Loucy (cell line): Measurements from ENCODE around the gene FGF12.

ENCODE experiments used
- H2AFZ ChIP-seq: fragments of 200-600 bp; sonication (generic); 2 replicates; pipeline ENCODE4 v1.6.0; 2016; ENCODE audit warnings: antibody characterized with exemption, mild to moderate bottlenecking, low read length, moderate library complexity
- H3F3A ChIP-seq: fragments of 200-600 bp; 2 replicates; pipeline ENCODE4 v1.6.0; 2016; ENCODE audit warnings: antibody characterized with exemption, low read depth, mild to moderate bottlenecking
- H3K27me3 ChIP-seq: fragments of 200-600 bp; sonication (generic); 2 replicates; pipeline ENCODE4 v1.6.1; 2014; ENCODE audit warnings: low read length, mild to moderate bottlenecking; ENCODE audit not compliant: insufficient read depth, poor library complexity, severe bottlenecking
- H3K36me3 ChIP-seq: fragments of 200-600 bp; sonication (generic); 2 replicates; pipeline ENCODE4 v1.6.1; 2016; ENCODE audit warnings: low read length; ENCODE audit not compliant: insufficient read depth
- H3K4me1 ChIP-seq: fragments of 200-600 bp; sonication (generic); 2 replicates; pipeline ENCODE4 v1.5.1; 2014; ENCODE audit warnings: low read length, mild to moderate bottlenecking; ENCODE audit not compliant: insufficient read depth, poor library complexity, severe bottlenecking
- H3K4me2 ChIP-seq: fragments of 200-600 bp; sonication (generic); 2 replicates; pipeline ENCODE4 v1.6.0; 2014; ENCODE audit warnings: antibody characterized with exemption, low read length, low read depth, mild to moderate bottlenecking; ENCODE audit not compliant: poor library complexity, severe bottlenecking
- H3K4me3 ChIP-seq: fragments of 200-600 bp; sonication (generic); 2 replicates; pipeline ENCODE4 v1.5.1; 2014; ENCODE audit warnings: low read length, mild to moderate bottlenecking, mixed read lengths; ENCODE audit not compliant: poor library complexity, severe bottlenecking
- H3K79me2 ChIP-seq: fragments of 200-600 bp; sonication (generic); 2 replicates; pipeline ENCODE4 v1.6.1; 2014; ENCODE audit warnings: low read length; ENCODE audit not compliant: insufficient read depth
- H3K9ac ChIP-seq: fragments of 200-600 bp; sonication (generic); 2 replicates; pipeline ENCODE4 v1.6.0; 2014; ENCODE audit warnings: mild to moderate bottlenecking, low read depth, low read length, moderate library complexity; ENCODE audit not compliant: poor library complexity, severe bottlenecking
- H3K9me2 ChIP-seq: fragments of 200-600 bp; sonication (generic); replicated peaks from 2 replicates; pipeline ENCODE4 v1.6.1; 2016; ENCODE audit warnings: low read depth, low read length, mixed read lengths
- H3K9me3 ChIP-seq: fragments of 200-600 bp; sonication (generic); 2 replicates; pipeline ENCODE4 v1.6.1; 2014; ENCODE audit warnings: mild to moderate bottlenecking, antibody characterized with exemption, low read length, low read depth; ENCODE audit not compliant: insufficient read depth
- H4K20me1 ChIP-seq: fragments of 200-600 bp; sonication (generic); 2 replicates; pipeline ENCODE4 v1.6.0; 2014; ENCODE audit warnings: antibody characterized with exemption, low read length, mild to moderate bottlenecking; ENCODE audit not compliant: insufficient read depth, poor library complexity, severe bottlenecking
- CTCF ChIP-seq: fragments of 200-600 bp; sonication (generic); conservative IDR thresholded peaks from 2 replicates; pipeline ENCODE4 v1.5.1; 2014; ENCODE audit warnings: mild to moderate bottlenecking, antibody characterized with exemption, low read length
- EZH2phosphoT487 ChIP-seq: fragments of 200-600 bp; IDR thresholded peaks from 2 replicates; pipeline ENCODE4 v1.6.1; 2018; ENCODE audit warnings: antibody characterized with exemption, mild to moderate bottlenecking, moderate library complexity, borderline replicate concordance

Gene FGF12

GRCh38 chr3:192177383-192177782, 550.0 kb downstream of the FGF12 start:
- no peaks in the 10 kb centered on the region for H3K79me2 ChIP-seq
- no peaks in the 10 kb centered on the region for H3K27me3 ChIP-seq
- no peaks in the 10 kb centered on the region for H3K4me1 ChIP-seq
- H3K9ac ChIP-seq: no peak overlapping the region
- H4K20me1 ChIP-seq: no peaks in the 10 kb centered on the region
- no peaks in the 10 kb centered on the region for H3K36me3 ChIP-seq
- H3K9me3 ChIP-seq: no peaks in the 10 kb centered on the region
- TF ChIP-seq CTCF (no peak), EZH2phosphoT487 (no peak)
- H3F3A ChIP-seq: no peaks in the 10 kb centered on the region
- no peak overlapping the region for H3K4me3 ChIP-seq
- H2AFZ ChIP-seq: no peak overlapping the region
- H3K4me2 ChIP-seq: no peak overlapping the region
- no peaks in the 10 kb centered on the region for H3K9me2 ChIP-seq

- no peaks in the 10 kb centered on the region for H3K9me3 ChIP-seq
- H3K79me2 ChIP-seq: no peaks in the 10 kb centered on the region
- H3K36me3 ChIP-seq: no peaks in the 10 kb centered on the region
- H3K27me3 ChIP-seq: no peaks in the 10 kb centered on the region
- no peak overlapping the region for H3K4me2 ChIP-seq
- no peak overlapping the region for H2AFZ ChIP-seq
- no peaks in the 10 kb centered on the region for H3K4me1 ChIP-seq
- H3F3A ChIP-seq: no peaks in the 10 kb centered on the region
- no peaks in the 10 kb centered on the region for H4K20me1 ChIP-seq
- H3K4me3 ChIP-seq: no peak overlapping the region
- TF ChIP-seq EZH2phosphoT487 (no peak), CTCF (no peak)
- H3K9me2 ChIP-seq: no peaks in the 10 kb centered on the region
- no peak overlapping the region for H3K9ac ChIP-seq
Measured at GRCh38 chr3:192174283-192174682, 553.1 kb downstream of the FGF12 start.

GRCh38 chr3:192171213-192171612, 556.1 kb downstream of the FGF12 start:
- H3K27me3 ChIP-seq: no peaks in the 10 kb centered on the region
- H3K9ac ChIP-seq: no peak overlapping the region
- H3K4me3 ChIP-seq: no peak overlapping the region
- no peaks in the 10 kb centered on the region for H4K20me1 ChIP-seq
- no peaks in the 10 kb centered on the region for H3K4me1 ChIP-seq
- no peaks in the 10 kb centered on the region for H3K9me3 ChIP-seq
- no peaks in the 10 kb centered on the region for H3F3A ChIP-seq
- no peaks in the 10 kb centered on the region for H3K36me3 ChIP-seq
- H3K79me2 ChIP-seq: no peaks in the 10 kb centered on the region
- no peak for TF ChIP-seq EZH2phosphoT487
- no peak for TF ChIP-seq CTCF
- no peak overlapping the region for H2AFZ ChIP-seq
- no peak overlapping the region for H3K4me2 ChIP-seq
- H3K9me2 ChIP-seq: no peaks in the 10 kb centered on the region
